Endothelial cell of umbilical vein (primary cell): ENCODE results near the gene LHFPL6. TPM values are rescaled to one million over a fixed set of nuclear protein-coding genes. Genes with fewer than 3 reads are reported as not detected.
A peak's percentile ranks its signal among the peaks of the same experiment; 100 is the strongest.

Experiments used
- BruUV-seq: library from RNA; stranded (reverse); fragments of 400-500 nt; replicated peaks from 2 replicates; lab custom pipeline; 2021; lab: Mats Ljungman, UMichigan
- CTCF ChIA-PET: fragments of 300-600, 350-600 bp; sonication (Branson Sonifier 250); formaldehyde crosslinking; loops from one replicate; lab custom pipeline; 2021; ENCODE audit warnings: antibody characterized with exemption, inconsistent platforms; lab: Charles Lee
- POLR2A ChIA-PET: fragments of 300-600, 350-600 bp; sonication (Branson Sonifier 250); formaldehyde crosslinking; loops from one replicate; lab custom pipeline; 2021; ENCODE audit warnings: antibody characterized with exemption, inconsistent platforms; lab: Charles Lee
- DNase-seq: peaks from one replicate; pipeline ENCODE4 v3.0.0-alpha.2; 2011; ENCODE audit warnings: low read depth, low spot score
- FAIRE-seq: peaks from 2 replicates; lab custom pipeline; 2011; peaks lifted over from hg19 to GRCh38; lab: Jason Lieb, UNC
- H2AFZ ChIP-seq: 2 replicates; pipeline ENCODE4 v1.6.0; 2012; ENCODE audit warnings: low read depth, low read length, control low read depth, inconsistent platforms
- H3K27ac ChIP-seq: 2 replicates; pipeline ENCODE4 v1.5.1; 2011; ENCODE audit warnings: low read depth, mild to moderate bottlenecking, control low read depth, low read length, moderate library complexity; ENCODE audit not compliant: insufficient read depth
- H3K27me3 ChIP-seq, 2 experiments: 2 replicates each; pipeline versions ENCODE4 v1.6.0 to v1.6.1; 2011; ENCODE audit warnings: low read length in 2 of 2, mixed read lengths in 1 of 2; ENCODE audit not compliant: control insufficient read depth in 2 of 2, insufficient read depth in 2 of 2
- H3K36me3 ChIP-seq, 2 experiments: 2 replicates in 1 of 2; 3 replicates in 1 of 2; pipeline ENCODE4 v1.5.1; 2011; ENCODE audit warnings: low read length in 2 of 2, mild to moderate bottlenecking in 1 of 2, moderate library complexity in 1 of 2; ENCODE audit not compliant: control insufficient read depth in 2 of 2, insufficient read depth in 2 of 2; ENCODE audit errors: extremely low read depth in 1 of 2
- H3K4me1 ChIP-seq: 3 replicates; pipeline ENCODE4 v1.5.1; 2011; ENCODE audit warnings: mild to moderate bottlenecking, low read length; ENCODE audit not compliant: control insufficient read depth, insufficient read depth; ENCODE audit errors: extremely low read depth
- H3K4me2 ChIP-seq: 2 replicates; pipeline ENCODE4 v1.6.1; 2011; ENCODE audit warnings: low read length, control low read depth, mixed read lengths; ENCODE audit not compliant: insufficient read depth
- H3K4me3 ChIP-seq, 3 experiments: fragments of 200-600 bp in 1 of 3; sonication (generic), shearing (Covaris generic) in 1 of 3; replicated peaks in 1 of 3; 2 replicates each; pipeline ENCODE4 v1.5.1; 2011 to 2016; ENCODE audit warnings: control low read depth in 3 of 3, low read length in 3 of 3, mild to moderate bottlenecking in 2 of 3, inconsistent platforms in 1 of 3, low read depth in 1 of 3, moderate library complexity in 1 of 3; ENCODE audit not compliant: insufficient read depth in 1 of 3
- H3K79me2 ChIP-seq: 2 replicates; pipeline ENCODE4 v1.6.0; 2012; ENCODE audit warnings: low read length, inconsistent platforms; ENCODE audit not compliant: control insufficient read depth, insufficient read depth
- H3K9ac ChIP-seq: replicated peaks from 2 replicates; pipeline ENCODE3; 2011; ENCODE audit warnings: low read length, control low read depth; ENCODE audit not compliant: insufficient read depth; ENCODE audit errors: extremely low read depth
- H3K9me1 ChIP-seq: replicated peaks from 3 replicates; pipeline ENCODE4 v1.6.0; 2011; ENCODE audit warnings: mild to moderate bottlenecking, low read length; ENCODE audit not compliant: control insufficient read depth, insufficient read depth; ENCODE audit errors: extremely low read depth
- H3K9me3 ChIP-seq: replicated peaks from 2 replicates; pipeline ENCODE4 v1.5.1; 2012; ENCODE audit warnings: low read length, inconsistent platforms; ENCODE audit not compliant: control insufficient read depth, insufficient read depth
- H4K20me1 ChIP-seq: replicated peaks from 2 replicates; pipeline ENCODE3; 2011; ENCODE audit warnings: mild to moderate bottlenecking, low read length; ENCODE audit not compliant: control insufficient read depth, insufficient read depth; ENCODE audit errors: extremely low read depth
- EZH2 ChIP-seq: IDR thresholded peaks from 2 replicates; pipeline ENCODE4 v1.6.1; 2012; ENCODE audit warnings: borderline replicate concordance, low read depth, mild to moderate bottlenecking, moderate library complexity, low read length, inconsistent platforms; ENCODE audit not compliant: severe bottlenecking
- FOS ChIP-seq: IDR thresholded peaks from 2 replicates; pipeline ENCODE4 v1.6.1; 2011; ENCODE audit warnings: mild to moderate bottlenecking, low read length, moderate library complexity, borderline replicate concordance; ENCODE audit not compliant: insufficient read depth
- GATA2 ChIP-seq: IDR thresholded peaks from 2 replicates; pipeline ENCODE4 v1.7.0; 2011; ENCODE audit warnings: low read depth, mild to moderate bottlenecking, moderate library complexity, mixed read lengths, low read length; ENCODE audit not compliant: insufficient read length, insufficient read depth
- JUN ChIP-seq: IDR thresholded peaks from 2 replicates; pipeline ENCODE4 v1.6.1; 2011; ENCODE audit warnings: borderline replicate concordance, low read depth; ENCODE audit not compliant: insufficient read length, insufficient read depth
- MYC ChIP-seq: IDR thresholded peaks from one replicate; pipeline ENCODE4 v1.6.1; 2011; ENCODE audit warnings: mild to moderate bottlenecking, low read depth, low read length
- POLR2A ChIP-seq: IDR thresholded peaks from 2 replicates; pipeline ENCODE4 v1.6.1; 2012; ENCODE audit warnings: low read depth, mild to moderate bottlenecking, control low read depth, low read length
- POLR2AphosphoS5 ChIP-seq: IDR thresholded peaks from 2 replicates; pipeline ENCODE4 v1.6.1; 2012; ENCODE audit warnings: low read depth, mild to moderate bottlenecking, control low read depth, low read length, moderate library complexity; ENCODE audit not compliant: insufficient read depth
- dilution Hi-C: fragments of 300-500 bp; cut with MboI; formaldehyde crosslinking; loops from one replicate; pipeline ENCODE4 v1.15.0; 2019; ENCODE audit warnings: low sequenced_read_pairs; ENCODE audit not compliant: extremely low pct_ligation_motif_present
- intact Hi-C: fragments of 100-400 bp; cut with micrococcal nuclease; formaldehyde crosslinking; loops from one replicate; pipeline ENCODE4 v1.10.0; 2022
- polyA plus RNA-seq, 4 experiments: library from polyadenylated mRNA; depleted of rRNA in 3 of 4; stranded (reverse) in 3 of 4; unstranded in 1 of 4; fragments of >200 nt; gene quantifications; 2 replicates each; pipeline versions ENCODE4 v1.2.1 to v1.2.3, GENCODE V29; 2011 to 2012; ENCODE audit warnings: missing spikeins in 1 of 4
- total RNA-seq: library from RNA; stranded (reverse); gene quantifications from 2 replicates; pipeline ENCODE4 v1.2.3, GENCODE V29; 2021
- TF ChIP-seq, protein P1 (sequence below): IDR thresholded peaks from 2 replicates; pipeline ENCODE4 v1.6.1; 2011; ENCODE audit not compliant: insufficient read depth, insufficient read length
- TF ChIP-seq, protein P2 (sequence below), 2 donors: IDR thresholded peaks; 1 replicate in 1 of 2; 2 replicates in 1 of 2; pipeline ENCODE4 v1.5.1; 2011; ENCODE audit warnings: low read length in 2 of 2, mild to moderate bottlenecking in 2 of 2, moderate library complexity in 2 of 2, control low read depth in 1 of 2, inconsistent platforms in 1 of 2, low read depth in 1 of 2; ENCODE audit not compliant: insufficient read depth in 1 of 2; ENCODE audit errors: extremely low read depth in 1 of 2

The LHFPL6 gene
- total and polyA plus RNA-seq, 2 donors (not counting 3 experiments of a cell fraction or from before 2014, with no cell fraction given), result 17.5 to 19.4 TPM

DNA sequence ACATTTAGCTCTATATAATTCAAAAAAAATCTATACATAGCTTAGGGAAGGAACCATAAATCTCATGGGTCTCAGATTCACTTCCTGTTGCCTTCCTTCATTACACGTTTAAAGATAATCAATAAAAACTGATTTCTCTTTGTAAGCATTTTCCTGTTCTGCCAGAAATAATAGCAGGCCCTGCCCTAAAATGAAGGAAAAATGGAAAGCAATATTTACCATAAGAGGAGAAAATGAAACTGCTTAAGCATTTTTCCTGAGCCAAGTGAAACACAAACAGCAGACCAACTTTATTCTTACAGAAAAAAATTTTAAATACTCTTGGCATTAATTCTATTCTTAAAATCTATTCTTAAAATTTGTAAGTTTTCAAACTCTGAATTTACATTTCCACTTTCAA lies 4.0 kb downstream of the LHFPL6 start:
- intact Hi-C loops, result no loop called here

More for the DNA sequence above, 4.0 kb downstream of the LHFPL6 start:
- no TSS peak for BruUV-seq
- TF ChIP-seq JUN (no peak), POLR2A (no peak), FOS (no peak), EZH2 (no peak), POLR2AphosphoS5 (no peak), MYC (no peak), GATA2 (no peak)
- TF ChIP-seq, protein P1, sequence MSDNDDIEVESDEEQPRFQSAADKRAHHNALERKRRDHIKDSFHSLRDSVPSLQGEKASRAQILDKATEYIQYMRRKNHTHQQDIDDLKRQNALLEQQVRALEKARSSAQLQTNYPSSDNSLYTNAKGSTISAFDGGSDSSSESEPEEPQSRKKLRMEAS, result no peak
- TF ChIP-seq, protein P2, sequence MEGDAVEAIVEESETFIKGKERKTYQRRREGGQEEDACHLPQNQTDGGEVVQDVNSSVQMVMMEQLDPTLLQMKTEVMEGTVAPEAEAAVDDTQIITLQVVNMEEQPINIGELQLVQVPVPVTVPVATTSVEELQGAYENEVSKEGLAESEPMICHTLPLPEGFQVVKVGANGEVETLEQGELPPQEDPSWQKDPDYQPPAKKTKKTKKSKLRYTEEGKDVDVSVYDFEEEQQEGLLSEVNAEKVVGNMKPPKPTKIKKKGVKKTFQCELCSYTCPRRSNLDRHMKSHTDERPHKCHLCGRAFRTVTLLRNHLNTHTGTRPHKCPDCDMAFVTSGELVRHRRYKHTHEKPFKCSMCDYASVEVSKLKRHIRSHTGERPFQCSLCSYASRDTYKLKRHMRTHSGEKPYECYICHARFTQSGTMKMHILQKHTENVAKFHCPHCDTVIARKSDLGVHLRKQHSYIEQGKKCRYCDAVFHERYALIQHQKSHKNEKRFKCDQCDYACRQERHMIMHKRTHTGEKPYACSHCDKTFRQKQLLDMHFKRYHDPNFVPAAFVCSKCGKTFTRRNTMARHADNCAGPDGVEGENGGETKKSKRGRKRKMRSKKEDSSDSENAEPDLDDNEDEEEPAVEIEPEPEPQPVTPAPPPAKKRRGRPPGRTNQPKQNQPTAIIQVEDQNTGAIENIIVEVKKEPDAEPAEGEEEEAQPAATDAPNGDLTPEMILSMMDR (IDR thresholded peaks at IDR 0.05; ENCODE audit: extremely low read depth in 1 of 2, insufficient read depth in 1 of 2, low read depth in 1 of 2, low read length in 2 of 2), result no peak
- peaks cover 25% of the 10 kb centered on the region for H3K4me1 ChIP-seq
- no peaks in the 10 kb centered on the region for H4K20me1 ChIP-seq
- H3K9ac ChIP-seq, result no peak overlapping the region
- FAIRE-seq, result peak; percentile 37
- no peaks in the 10 kb centered on the region for H3K36me3 ChIP-seq
- H3K4me3 ChIP-seq, result no peak overlapping the region
- H3K9me3 ChIP-seq, result no peaks in the 10 kb centered on the region
- H2AFZ ChIP-seq, result no peak overlapping the region
- H3K27ac ChIP-seq, result no peak overlapping the region
- H3K9me1 ChIP-seq, result no peaks in the 10 kb centered on the region
- ChIA-PET POLR2A (no interaction called here), CTCF (interaction anchor here (0.8 to 4.2 kb wide), 6 partner anchors 10 to 548 kb away, joined by 3 to 18 read pairs (median 5); no protein-coding TSS in a partner anchor)
- H3K79me2 ChIP-seq, result peaks cover 6% of the 10 kb centered on the region
- dilution Hi-C loops, result no loop called here
- DNase-seq, result no peak
- peak overlapping the region; percentile 10 for H3K4me2 ChIP-seq
- H3K27me3 ChIP-seq, result no peaks in the 10 kb centered on the region
